Astrocyte (in vitro differentiated cells and primary cell): ENCODE data around the gene PTAFR.

Experiments used
- CTCF ChIP-seq: IDR thresholded peaks from 2 replicates; pipeline ENCODE4 v1.5.1; 2011; ENCODE audit warnings: low read depth, mild to moderate bottlenecking, inconsistent platforms, low read length, moderate library complexity; ENCODE audit not compliant: insufficient read depth
- EZH2 ChIP-seq: IDR thresholded peaks from 2 replicates; pipeline ENCODE4 v1.6.1; 2012; ENCODE audit warnings: mild to moderate bottlenecking, low read length, inconsistent platforms; ENCODE audit not compliant: insufficient read depth

- TF ChIP-seq CTCF (no peak), EZH2 (no peak)
These were observed 68.5 kb downstream of the PTAFR start for GRCh38 chr1:28108001-28108400.
